Stimulated activated CD4-positive, alpha-beta T cell treated with anti-CD3 and anti-CD28 coated beads, Interleukin-2, amount 100 ng/mL, for 4 hours (primary cell): ENCODE data around the gene AEBP1.
A peak's percentile ranks its signal among the peaks of the same experiment; 100 is the strongest.

ENCODE experiments used
- DNase-seq: peaks from one replicate; pipeline ENCODE4 v3.0.0-alpha.2; 2020; ENCODE audit warnings: low read depth

AEBP1 gene

DNA sequence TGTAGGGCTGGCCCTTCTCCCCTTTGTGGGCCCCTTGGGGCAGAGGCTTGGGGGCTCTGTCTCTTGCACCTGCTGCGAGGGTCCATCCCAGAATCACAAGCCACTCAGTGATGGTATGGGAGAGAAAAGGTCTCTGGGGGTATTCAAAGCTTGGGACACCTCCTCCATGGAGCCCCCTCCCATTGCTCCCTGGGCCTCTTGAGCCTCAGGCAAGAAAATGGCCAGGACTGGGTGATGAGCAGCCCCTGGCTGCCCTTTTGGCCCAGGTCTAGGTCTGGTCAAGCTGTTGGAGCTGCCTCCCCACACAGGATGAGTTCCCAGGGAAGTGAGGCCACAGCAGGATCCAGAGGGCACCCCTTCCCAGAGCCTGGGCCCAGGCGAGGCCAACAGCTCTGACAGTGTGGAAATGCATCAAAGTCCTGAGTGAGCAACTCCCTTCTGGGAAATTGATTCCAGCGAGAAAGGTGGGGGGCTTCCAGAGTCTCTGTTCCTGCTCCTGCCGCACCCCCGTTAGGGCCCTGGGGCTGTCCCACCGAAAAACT, 40.4 kb downstream of the AEBP1 start:
- no peak for DNase-seq

- no peak for DNase-seq
These were observed 40.9 kb downstream of the AEBP1 start for GRCh38 chr7:44144968-44145478.

- peak; percentile 75 for DNase-seq
These were observed 41.4 kb downstream of the AEBP1 start for GRCh38 chr7:44145479-44145968.

- peak; percentile 58 for DNase-seq
These were observed 42.1 kb downstream of the AEBP1 start for GRCh38 chr7:44145969-44146911.

- no peak for DNase-seq
These were observed 43.2 kb downstream of the AEBP1 start for GRCh38 chr7:44147026-44147991.

DNA sequence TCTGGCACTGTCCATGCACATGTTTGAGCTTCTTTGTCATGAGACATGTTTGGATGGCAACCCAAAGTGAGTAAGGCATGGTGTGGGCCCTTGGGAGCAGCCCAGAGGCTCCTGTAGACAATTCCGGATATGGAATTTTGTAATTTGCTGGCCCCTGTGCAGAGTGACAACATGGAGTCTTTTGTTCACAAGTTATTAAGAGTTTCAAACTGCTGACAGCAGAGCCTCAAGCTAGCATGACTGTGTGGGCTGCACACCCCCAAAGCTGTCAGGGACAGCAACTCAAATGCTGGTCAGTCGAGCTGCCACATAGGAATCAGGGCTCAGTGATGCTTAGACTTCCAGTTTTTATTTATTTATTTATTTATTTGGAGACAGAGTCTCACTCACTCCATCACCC, 44.0 kb downstream of the AEBP1 start:
- no peak for DNase-seq

GRCh38 chr7:44148961-44149536, 44.9 kb downstream of the AEBP1 start:
- DNase-seq: no peak

DNA sequence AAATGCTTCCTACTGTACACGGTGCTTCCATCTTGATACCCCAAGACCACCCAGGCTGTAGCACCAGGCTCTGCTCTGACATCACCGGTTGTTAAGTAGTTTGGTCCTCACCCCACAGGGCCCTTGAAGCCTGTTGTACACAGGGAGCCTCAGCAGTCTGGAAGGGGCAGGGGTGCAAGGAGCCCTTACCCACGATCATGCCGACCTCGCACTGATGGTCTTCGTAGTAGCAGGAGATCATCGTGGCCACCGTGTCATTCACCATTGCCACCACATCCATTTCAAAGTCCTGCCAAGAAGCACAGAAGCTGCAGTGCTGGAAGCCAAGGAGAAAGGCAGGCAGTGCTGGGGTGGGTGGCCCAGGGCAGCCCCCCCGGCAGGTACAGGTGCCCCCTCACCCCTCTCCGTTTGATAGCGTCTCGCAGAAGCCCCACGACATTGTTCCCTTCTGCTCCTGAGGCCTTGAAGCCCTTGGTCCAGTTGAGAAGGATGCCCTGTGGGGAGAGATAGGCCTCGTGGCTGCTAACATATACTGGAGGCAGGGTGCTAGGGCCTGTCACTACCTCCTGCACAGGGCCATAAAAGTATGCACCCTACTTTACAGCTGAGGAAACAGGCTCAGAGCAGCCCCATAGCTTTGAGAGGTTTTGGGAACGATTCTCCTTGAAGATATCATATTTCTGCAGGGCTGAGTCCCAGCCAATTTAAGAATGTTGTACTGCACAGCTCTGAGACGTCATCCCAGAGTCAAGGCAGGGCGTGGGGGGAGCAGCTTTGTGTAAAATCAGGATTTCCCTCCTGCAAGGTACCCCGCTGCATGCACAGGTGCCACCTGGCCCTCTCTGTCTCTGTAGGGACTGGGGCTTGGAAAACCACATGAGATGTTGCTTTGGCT, 45.7 kb downstream of the AEBP1 start:
- DNase-seq: no peak

DNA sequence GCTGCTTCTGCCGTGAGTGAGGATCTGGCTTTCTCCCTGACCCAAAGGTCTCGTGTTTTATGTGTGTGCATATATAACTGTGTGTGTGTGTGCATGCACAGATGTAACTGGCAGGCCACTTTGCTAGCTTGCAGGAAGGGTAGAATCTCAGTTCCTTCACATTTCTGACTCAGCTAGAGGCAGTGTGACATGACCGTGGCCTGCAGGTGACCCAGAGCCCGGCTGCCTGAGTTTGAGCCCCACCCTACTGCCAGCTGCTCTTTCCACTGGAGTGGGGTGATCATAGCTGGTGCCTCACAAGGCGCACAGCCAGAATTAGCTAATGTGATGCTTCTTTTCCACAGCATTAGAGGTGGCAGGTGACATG, 46.3 kb downstream of the AEBP1 start:
- DNase-seq: no peak

DNA sequence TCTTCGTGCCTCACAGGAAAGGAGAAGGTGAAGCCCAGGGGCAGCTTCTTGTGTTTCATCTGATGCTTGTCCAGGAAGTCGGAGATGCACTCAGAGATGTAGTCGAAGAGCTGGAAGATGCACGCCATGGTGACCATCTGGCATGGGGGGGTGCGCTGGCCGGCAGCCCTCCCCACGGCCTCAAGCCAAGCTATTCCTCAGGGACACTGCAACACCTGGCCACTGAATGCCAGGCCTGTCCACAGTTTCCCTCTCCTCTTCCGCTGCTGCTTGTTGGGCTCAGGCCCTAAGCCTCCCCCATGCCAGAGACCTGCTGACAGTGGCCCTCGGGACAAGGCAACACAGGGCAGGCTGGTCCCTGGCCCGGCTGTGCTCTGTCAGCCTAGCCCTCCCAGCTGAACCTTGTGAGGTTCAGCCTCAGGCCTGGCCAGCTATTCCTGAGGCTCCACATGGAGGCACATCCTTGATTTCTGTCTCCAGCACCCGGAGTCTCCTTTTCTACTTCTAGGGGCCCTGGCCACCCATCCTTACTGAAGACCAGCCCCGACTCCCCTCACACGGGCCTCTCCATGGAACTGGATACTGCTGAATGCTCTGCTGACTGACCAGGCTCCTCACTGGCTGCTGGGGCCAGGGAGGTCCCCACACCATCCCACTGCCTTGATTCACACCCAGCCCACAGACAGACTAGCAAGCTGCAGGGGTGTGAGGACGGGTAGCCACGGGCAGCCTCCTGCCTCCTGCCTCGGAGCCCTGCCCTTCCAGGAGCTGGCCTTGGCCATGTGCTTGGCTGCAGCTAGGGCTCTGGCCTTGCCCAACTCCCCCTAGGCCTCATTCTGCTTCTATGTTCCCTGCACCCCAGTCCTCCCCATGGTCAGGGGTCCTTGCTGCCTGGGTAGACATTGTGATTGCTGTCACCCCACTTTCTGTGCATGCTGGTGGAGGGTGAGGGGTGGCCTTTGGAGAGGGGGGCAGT, 47.1 kb downstream of the AEBP1 start:
- no peak for DNase-seq

DNA sequence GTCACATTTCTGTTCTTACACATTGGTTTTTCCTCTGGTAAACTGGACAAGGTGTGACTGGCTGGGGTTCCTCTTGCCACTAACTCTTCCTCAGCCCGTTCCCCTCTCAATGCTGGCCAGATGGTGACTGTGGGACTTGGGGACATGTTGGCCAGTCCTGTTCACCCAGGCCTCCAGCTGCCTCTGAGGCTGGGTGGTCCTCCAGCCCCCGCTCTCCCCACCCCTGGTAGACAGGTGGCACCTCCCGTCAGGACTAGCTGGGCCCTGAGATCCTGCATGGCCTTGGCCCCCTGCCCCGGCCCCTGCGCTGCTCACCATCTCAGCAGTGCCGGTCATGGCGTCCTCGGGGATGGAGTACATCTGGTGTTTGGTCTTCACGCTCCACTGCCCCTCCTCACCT, 47.8 kb downstream of the AEBP1 start:
- DNase-seq: no peak

GRCh38 chr7:44152971-44153947, 49.1 kb downstream of the AEBP1 start:
- DNase-seq: no peak

DNA sequence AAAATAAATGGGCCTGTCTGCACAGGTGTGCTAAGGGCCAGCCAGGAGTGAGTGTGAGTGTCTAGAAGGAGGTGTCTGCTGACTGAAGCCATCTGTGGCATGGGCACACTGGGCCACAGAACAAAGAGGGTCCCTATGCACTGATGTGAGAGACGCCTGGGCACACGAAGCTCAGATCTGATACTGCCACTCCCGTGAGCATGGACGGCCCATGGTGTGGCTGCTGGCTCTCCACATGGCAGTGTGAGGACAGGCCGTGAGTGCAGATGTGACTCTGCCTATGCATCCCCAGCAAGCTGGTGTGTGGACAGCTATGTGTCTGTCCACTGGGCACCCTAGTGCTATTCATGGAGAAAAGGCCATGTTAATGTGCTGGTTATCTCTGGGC, 49.8 kb downstream of the AEBP1 start:
- no peak for DNase-seq

DNA sequence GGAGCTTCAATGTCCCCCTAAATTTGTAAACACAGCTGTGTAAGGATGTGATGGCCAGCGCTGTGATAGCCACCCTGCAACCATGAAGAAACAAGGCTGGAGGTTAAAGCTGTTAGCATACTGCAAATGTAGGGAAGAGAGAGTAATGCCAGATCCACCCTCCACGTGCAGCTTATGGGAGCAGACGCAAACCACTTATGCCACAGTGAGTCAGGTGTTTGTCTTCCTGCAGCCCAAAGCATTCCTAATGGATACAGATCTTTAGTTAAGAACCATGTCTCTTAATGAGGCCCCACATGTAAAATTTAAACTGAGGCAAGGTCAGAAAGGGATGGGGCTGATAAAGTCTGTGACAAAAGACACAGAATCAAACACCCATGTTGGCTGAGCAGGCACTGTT, 50.6 kb downstream of the AEBP1 start:
- no peak for DNase-seq

DNA sequence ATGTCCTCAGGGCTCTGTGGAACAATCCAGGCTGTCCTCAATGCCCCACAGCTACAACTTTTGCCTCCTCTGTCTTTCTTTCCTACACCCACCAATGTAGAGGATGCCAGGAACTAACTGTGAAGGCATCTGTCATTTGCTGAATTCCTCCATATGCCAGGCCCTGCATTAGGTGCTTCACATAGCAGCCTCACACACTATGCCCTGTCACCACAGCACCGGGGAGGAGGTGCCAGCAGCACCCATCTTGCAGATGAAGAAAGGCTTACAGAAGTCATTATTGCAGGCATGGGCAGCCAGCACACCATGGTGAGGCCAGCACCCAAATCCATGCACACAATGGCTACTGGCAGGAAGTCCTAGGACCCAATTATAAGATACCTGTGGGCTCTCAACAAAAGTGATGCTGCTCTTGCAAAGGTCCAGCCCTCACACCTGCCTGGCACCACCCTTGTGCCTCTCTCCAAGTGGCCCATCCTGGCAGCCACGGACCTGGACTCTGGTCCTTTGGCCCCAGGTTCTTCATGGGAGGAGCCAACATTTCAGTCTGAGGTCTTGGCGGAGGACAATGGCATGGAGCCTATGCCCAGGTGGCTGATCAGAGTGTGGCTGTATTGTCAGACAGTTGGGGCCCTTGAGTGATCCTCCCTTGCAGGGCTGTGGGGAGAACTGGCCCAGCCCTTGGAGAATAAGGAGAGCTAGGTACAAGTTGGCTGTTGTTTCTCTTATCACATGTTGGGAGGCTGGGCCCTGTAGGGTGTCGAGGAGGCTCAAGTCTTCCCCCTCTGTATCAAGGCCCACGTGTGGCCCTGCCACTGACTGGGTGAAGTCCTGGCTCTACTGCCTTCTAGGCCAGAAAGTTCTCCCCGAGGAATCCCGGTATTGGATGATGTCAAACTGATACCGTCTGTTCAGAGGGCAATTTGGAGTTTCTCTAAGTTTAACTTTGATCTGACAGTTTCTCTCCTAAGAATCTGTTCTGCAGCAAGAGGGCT, 51.3 kb downstream of the AEBP1 start:
- DNase-seq: no peak

DNA sequence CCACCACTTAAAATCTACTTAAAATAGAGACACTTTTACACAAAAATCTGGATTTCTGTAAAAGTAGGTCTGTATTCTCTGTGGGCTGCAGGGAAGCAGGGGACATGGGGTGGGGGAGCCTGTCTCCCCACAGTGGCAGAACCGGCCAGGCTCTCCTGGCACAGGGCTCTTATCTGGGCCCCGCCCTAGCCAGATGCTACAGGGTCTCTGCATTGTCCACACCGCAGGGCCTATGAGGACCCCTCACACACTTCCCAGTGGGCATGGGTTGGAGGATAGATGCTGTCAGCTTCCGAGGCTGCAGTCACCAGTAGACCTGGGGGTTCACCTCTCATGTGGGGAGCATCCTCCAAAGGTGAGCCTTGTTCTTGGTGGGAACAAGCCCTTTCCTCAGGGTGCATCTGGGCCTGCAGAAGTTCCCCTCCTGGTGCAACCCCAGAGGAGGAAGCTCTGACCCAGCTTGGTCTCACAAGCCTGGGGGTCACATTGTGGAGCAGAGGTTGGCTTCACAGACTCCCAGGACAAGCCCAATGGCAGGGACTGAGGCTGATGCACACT, 52.4 kb downstream of the AEBP1 start:
- no peak for DNase-seq
